Activated CD4-positive, alpha-beta memory T cell treated with anti-CD3 and anti-CD28 coated beads, Interleukin-2, amount 10 ng/mL, durations not matched to agents 7 days and 5 days (primary cell): Measurements from ENCODE around the gene MTR. TPM values are rescaled to one million over a fixed set of nuclear protein-coding genes. Genes with fewer than 3 reads are reported as not detected.
"Not testable (repeated sequence)": the region's sequence is repeated elsewhere in the genome, so short reads cannot be mapped to it uniquely, and the experiment has no call there.

ENCODE experiments used
- CTCF ChIA-PET: fragments of 350-600 bp; sonication (Branson Sonifier 250); formaldehyde crosslinking; loops from one replicate; lab custom pipeline; 2021; ENCODE audit warnings: antibody characterized with exemption, inconsistent platforms; lab: Charles Lee
- POLR2A ChIA-PET: fragments of 350-600 bp; sonication (Branson Sonifier 250); formaldehyde crosslinking; loops from one replicate; lab custom pipeline; 2021; ENCODE audit warnings: antibody characterized with exemption; lab: Charles Lee
- DNase-seq: peaks from one replicate; pipeline ENCODE4 v3.0.0-alpha.2; 2020
- H3K27ac Mint-ChIP-seq: one replicate; pipeline ENCODE4 v1.8.0; 2021; ENCODE audit warnings: mild to moderate bottlenecking, mixed read lengths
- H3K27me3 Mint-ChIP-seq: one replicate; pipeline ENCODE4 v1.8.0; 2021; ENCODE audit warnings: mixed read lengths
- H3K36me3 Mint-ChIP-seq: one replicate; pipeline ENCODE4 v1.8.0; 2021; ENCODE audit warnings: low read depth, mixed read lengths
- H3K4me1 Mint-ChIP-seq: one replicate; pipeline ENCODE4 v1.8.0; 2021; ENCODE audit warnings: mixed read lengths
- H3K4me3 Mint-ChIP-seq: one replicate; pipeline ENCODE4 v1.8.0; 2021; ENCODE audit warnings: mild to moderate bottlenecking, mixed read lengths
- H3K9me3 Mint-ChIP-seq: one replicate; pipeline ENCODE4 v1.8.0; 2021; ENCODE audit warnings: mixed read lengths
- total RNA-seq, 2 experiments: library from RNA; stranded (reverse); gene quantifications; one replicate each; pipeline ENCODE4 v1.2.3, GENCODE V29; 2021

Gene MTR
- total RNA-seq, 2 experiments from 2014 or later, result 43.9 to 46.4 TPM

- no peak overlapping the region for H3K4me3 Mint-ChIP-seq
Measured at GRCh38 chr1:236904892-236905741, 110.0 kb downstream of the MTR start.

GRCh38 chr1:236907205-236907604 is 112.1 kb downstream of the MTR start:
- no peak overlapping the region for H3K27ac Mint-ChIP-seq
- POLR2A ChIA-PET, result no interaction called here
- CTCF ChIA-PET, result no interaction called here
- DNase-seq, result no peak
- H3K4me1 Mint-ChIP-seq, result no peaks in the 10 kb centered on the region
- H3K4me3 Mint-ChIP-seq, result no peak overlapping the region
- peaks cover 4% of the 10 kb centered on the region for H3K9me3 Mint-ChIP-seq
- peaks cover 1% of the 10 kb centered on the region for H3K36me3 Mint-ChIP-seq
- peaks cover 2% of the 10 kb centered on the region for H3K27me3 Mint-ChIP-seq

More at GRCh38 chr1:236904892-236905741, 110.0 kb downstream of the MTR start:
- POLR2A ChIA-PET, result no interaction called here
- Mint-ChIP-seq H3K27ac (no peak overlapping the region), H3K27me3 (peaks cover 2% of the 10 kb centered on the region), H3K4me1 (no peaks in the 10 kb centered on the region), H3K36me3 (peaks cover 10% of the 10 kb centered on the region), H3K9me3 (peaks cover 4% of the 10 kb centered on the region)
- CTCF ChIA-PET, result no interaction called here
- no peak for DNase-seq

GRCh38 chr1:236908669-236909068 is 113.6 kb downstream of the MTR start:
- POLR2A ChIA-PET, result no interaction called here
- CTCF ChIA-PET, result interaction anchor here (0.6 kb wide), 1 partner anchor 252 kb away, joined by 3 read pairs; no protein-coding TSS in a partner anchor
- H3K4me1 Mint-ChIP-seq, result no peaks in the 10 kb centered on the region
- peaks cover 2% of the 10 kb centered on the region for H3K27me3 Mint-ChIP-seq
- no peak overlapping the region for H3K27ac Mint-ChIP-seq
- no peak for DNase-seq
- peaks cover 4% of the 10 kb centered on the region for H3K9me3 Mint-ChIP-seq
- H3K36me3 Mint-ChIP-seq, result no peaks in the 10 kb centered on the region
- no peak overlapping the region for H3K4me3 Mint-ChIP-seq

GRCh38 chr1:236911047-236911446 is 116.0 kb downstream of the MTR start:
- POLR2A ChIA-PET, H3K9me3 Mint-ChIP-seq, DNase-seq, CTCF ChIA-PET, H3K27me3 Mint-ChIP-seq, H3K27ac Mint-ChIP-seq, H3K36me3 Mint-ChIP-seq, H3K4me1 Mint-ChIP-seq, H3K4me3 Mint-ChIP-seq: not testable (repeated sequence)

- H3K27ac Mint-ChIP-seq, result no peak overlapping the region
- ChIA-PET CTCF (no interaction called here), POLR2A (no interaction called here)
- no peaks in the 10 kb centered on the region for H3K36me3 Mint-ChIP-seq
- peaks cover 2% of the 10 kb centered on the region for H3K27me3 Mint-ChIP-seq
- no peak for DNase-seq
- H3K4me3 Mint-ChIP-seq, result no peak overlapping the region
- H3K4me1 Mint-ChIP-seq, result no peaks in the 10 kb centered on the region
- peaks cover 11% of the 10 kb centered on the region for H3K9me3 Mint-ChIP-seq
Measured at GRCh38 chr1:236913371-236914037, 118.4 kb downstream of the MTR start.

GRCh38 chr1:236914375-236914774 is 119.3 kb downstream of the MTR start:
- Mint-ChIP-seq H3K4me3 (no peak overlapping the region), H3K4me1 (no peaks in the 10 kb centered on the region), H3K27ac (no peak overlapping the region), H3K9me3 (peaks cover 6% of the 10 kb centered on the region), H3K27me3 (no peaks in the 10 kb centered on the region), H3K36me3 (no peaks in the 10 kb centered on the region)
- CTCF ChIA-PET, result no interaction called here
- DNase-seq, result no peak
- POLR2A ChIA-PET, result no interaction called here

GRCh38 chr1:236916131-236916800 is 121.2 kb downstream of the MTR start:
- H3K27ac Mint-ChIP-seq, result no peak overlapping the region
- no peaks in the 10 kb centered on the region for H3K4me1 Mint-ChIP-seq
- peaks cover 6% of the 10 kb centered on the region for H3K9me3 Mint-ChIP-seq
- no peak overlapping the region for H3K4me3 Mint-ChIP-seq
- no peak for DNase-seq
- CTCF ChIA-PET, result no interaction called here
- no peaks in the 10 kb centered on the region for H3K27me3 Mint-ChIP-seq
- H3K36me3 Mint-ChIP-seq, result no peaks in the 10 kb centered on the region
- POLR2A ChIA-PET, result no interaction called here

GRCh38 chr1:236917448-236917847 is 122.4 kb downstream of the MTR start:
- ChIA-PET POLR2A (no interaction called here), CTCF (no interaction called here)
- Mint-ChIP-seq H3K36me3 (no peaks in the 10 kb centered on the region), H3K27me3 (no peaks in the 10 kb centered on the region), H3K4me1 (no peaks in the 10 kb centered on the region), H3K9me3 (peaks cover 6% of the 10 kb centered on the region), H3K27ac (no peak overlapping the region), H3K4me3 (no peak overlapping the region)
- DNase-seq, result no peak

GRCh38 chr1:236920286-236920894 is 125.3 kb downstream of the MTR start:
- H3K36me3 Mint-ChIP-seq, result no peaks in the 10 kb centered on the region
- POLR2A ChIA-PET, result no interaction called here
- CTCF ChIA-PET, result no interaction called here
- no peak overlapping the region for H3K27ac Mint-ChIP-seq
- H3K9me3 Mint-ChIP-seq, result peaks cover 6% of the 10 kb centered on the region
- no peaks in the 10 kb centered on the region for H3K27me3 Mint-ChIP-seq
- H3K4me1 Mint-ChIP-seq, result no peaks in the 10 kb centered on the region
- H3K4me3 Mint-ChIP-seq, result no peak overlapping the region
- no peak for DNase-seq

- ChIA-PET POLR2A (no interaction called here), CTCF (no interaction called here)
- no peak overlapping the region for H3K27ac Mint-ChIP-seq
- peaks cover 5% of the 10 kb centered on the region for H3K9me3 Mint-ChIP-seq
- H3K4me3 Mint-ChIP-seq, result no peak overlapping the region
- no peaks in the 10 kb centered on the region for H3K27me3 Mint-ChIP-seq
- H3K36me3 Mint-ChIP-seq, result no peaks in the 10 kb centered on the region
- H3K4me1 Mint-ChIP-seq, result no peaks in the 10 kb centered on the region
- no peak for DNase-seq
Measured at GRCh38 chr1:236921610-236922009, 126.5 kb downstream of the MTR start.

GRCh38 chr1:236922190-236922589 is 127.1 kb downstream of the MTR start:
- CTCF ChIA-PET, result no interaction called here
- no peak for DNase-seq

GRCh38 chr1:236925386-236925785 is 130.3 kb downstream of the MTR start:
- ChIA-PET POLR2A (no interaction called here), CTCF (no interaction called here)
- no peak for DNase-seq
- Mint-ChIP-seq H3K4me3 (no peak overlapping the region), H3K36me3 (no peaks in the 10 kb centered on the region), H3K27me3 (no peaks in the 10 kb centered on the region), H3K27ac (no peak overlapping the region), H3K9me3 (no peaks in the 10 kb centered on the region), H3K4me1 (no peaks in the 10 kb centered on the region)

More at GRCh38 chr1:236922190-236922589, 127.1 kb downstream of the MTR start:
- Mint-ChIP-seq H3K36me3 (no peaks in the 10 kb centered on the region), H3K27ac (no peak overlapping the region), H3K27me3 (no peaks in the 10 kb centered on the region), H3K4me1 (no peaks in the 10 kb centered on the region), H3K9me3 (peaks cover under 1% of the 10 kb centered on the region), H3K4me3 (no peak overlapping the region)
- POLR2A ChIA-PET, result no interaction called here

GRCh38 chr1:236930503-236930902 is 135.4 kb downstream of the MTR start:
- no peak for DNase-seq
- CTCF ChIA-PET, result no interaction called here
- H3K36me3 Mint-ChIP-seq, result no peaks in the 10 kb centered on the region
- no peak overlapping the region for H3K27ac Mint-ChIP-seq
- H3K9me3 Mint-ChIP-seq, result no peaks in the 10 kb centered on the region
- POLR2A ChIA-PET, result no interaction called here
- H3K27me3 Mint-ChIP-seq, result no peaks in the 10 kb centered on the region
- no peak overlapping the region for H3K4me3 Mint-ChIP-seq
- H3K4me1 Mint-ChIP-seq, result no peaks in the 10 kb centered on the region
